Spleen (tissue), 11 donors: Measurements from ENCODE around the gene ADNP. TPM values are rescaled to one million over a fixed set of nuclear protein-coding genes. Genes with fewer than 3 reads are reported as not detected.

Source experiments
- DNase-seq: peaks from one replicate; pipeline ENCODE4 v3.0.0-alpha.2; 2020
- H3K27ac ChIP-seq, 8 donors: fragments of 200-600 bp; sonication (generic) in 7 of 8; 1 replicate in 4 of 8; 2 replicates in 4 of 8; pipeline versions ENCODE4 v1.5.0 to v1.8.0; 2016 to 2021; ENCODE audit warnings: inconsistent platforms in 4 of 8, mild to moderate bottlenecking in 4 of 8, moderate library complexity in 1 of 8
- H3K27me3 ChIP-seq, 7 donors: fragments of 200-600 bp; sonication (generic) in 6 of 7; replicated peaks in 1 of 7; 1 replicate in 4 of 7; 2 replicates in 3 of 7; pipeline versions ENCODE4 v1.5.0 to v1.8.0; 2016 to 2021; ENCODE audit warnings: inconsistent platforms in 3 of 7, mild to moderate bottlenecking in 1 of 7
- H3K36me3 ChIP-seq, 6 donors: fragments of 200-600 bp; sonication (generic) in 5 of 6; 1 replicate in 4 of 6; 2 replicates in 2 of 6; pipeline versions ENCODE4 v1.5.0 to v1.8.0; 2016 to 2021; ENCODE audit warnings: inconsistent platforms in 2 of 6
- H3K4me1 ChIP-seq, 6 donors: fragments of 200-600 bp; sonication (generic) in 5 of 6; 1 replicate in 3 of 6; 2 replicates in 3 of 6; pipeline versions ENCODE4 v1.5.0 to v1.8.0; 2016 to 2021; ENCODE audit warnings: inconsistent platforms in 3 of 6
- H3K4me3 ChIP-seq, 8 donors: fragments of 200-600 bp; sonication (generic) in 7 of 8; 1 replicate in 4 of 8; 2 replicates in 4 of 8; pipeline versions ENCODE4 v1.5.0 to v1.8.0; 2016 to 2021; ENCODE audit warnings: inconsistent platforms in 4 of 8, mild to moderate bottlenecking in 4 of 8, moderate library complexity in 2 of 8
- H3K9me3 ChIP-seq, 8 donors: fragments of 200-600 bp; sonication (generic) in 7 of 8; 1 replicate in 4 of 8; 2 replicates in 4 of 8; pipeline versions ENCODE4 v1.5.0 to v1.8.0; 2016 to 2021; ENCODE audit warnings: inconsistent platforms in 4 of 8
- CTCF ChIP-seq, 11 experiments: fragments of 200-600 bp in 7 of 11; fragments of 450-650 bp in 4 of 11; sonication (generic) in 4 of 11; IDR thresholded peaks in 8 of 11; conservative IDR thresholded peaks in 3 of 11; 1 replicate in 7 of 11; 2 replicates in 4 of 11; pipeline versions ENCODE4 v1.4.0 to v1.8.0; 2016 to 2021; ENCODE audit warnings: antibody characterized with exemption in 11 of 11, inconsistent platforms in 4 of 11, mild to moderate bottlenecking in 1 of 11
- POLR2A ChIP-seq, 3 donors: fragments of 450-650 bp; IDR thresholded peaks; one replicate each; pipeline ENCODE4 v1.5.1; 2017; ENCODE audit warnings: antibody characterized with exemption in 3 of 3, mild to moderate bottlenecking in 1 of 3
- POLR2AphosphoS5 ChIP-seq, 3 donors: sonication (generic); formaldehyde crosslinking; IDR thresholded peaks; one replicate each; pipeline ENCODE4 v1.5.1; 2017; ENCODE audit warnings: antibody characterized with exemption in 3 of 3
- WGBS, 5 donors: extraction: QIAGEN DNeasy Blood & Tissue Kit in 3 of 5; methylation state at CpG; one replicate each; pipeline versions ENCODE4 v1.1.5 to v1.1.7; 2013 to 2018; 5-methylcytosine and 5-hydroxymethylcytosine counted together
- intact Hi-C: fragments of 100-400 bp; cut with DNase I; formaldehyde crosslinking; loops from one replicate; pipeline ENCODE4 v1.15.0; 2023; ENCODE audit warnings: low total_unique reads
- polyA plus RNA-seq, 3 donors: library from polyadenylated mRNA; stranded (reverse); fragments of 200-250 nt; gene quantifications; one replicate each; pipeline ENCODE4 v1.2.1, GENCODE V29; 2013
- total RNA-seq, 7 donors: library from RNA; depleted of rRNA in 3 of 7; stranded (reverse); fragments of >200 nt in 3 of 7; fragmentation: NEBNext Ultra II Directional in 4 of 7; extraction: Animal tissue kit (Norgen Biotek cat#: 25700) in 4 of 7; gene quantifications; one replicate each; pipeline versions ENCODE4 v1.1.0 to v1.2.1, GENCODE V29; 2016 to 2021
- donor health status: healthy with polysubstance abuse.
- donor health status: DM: no; HTN: no; CAD: no; lungs with moderate emphysema.
- donor health status: DM: no; HTN: no; CAD: no.
- donor health status: Bipolar disorder and iron deficiency.
- donor health status: healthy.
- donor health status: DM: no; HTN: no; CAD: no.
- donor health status: DM: yes; HTN: yes; CAD: no.

Gene ADNP
- total and polyA plus RNA-seq, 10 donors, result 30.6 to 78.8 (median 61.3) TPM

- peaks cover 0 to 5% (median 0%) of the 10 kb centered on the region in 6 donors for H3K4me1 ChIP-seq
- intact Hi-C loops, result no loop called here
- TF ChIP-seq CTCF (IDR thresholded peaks at IDR 0.05 in 8 of 11, conservative IDR thresholded peaks at IDR 0.05 in 3 of 11) (no peak), POLR2AphosphoS5 (IDR thresholded peaks at IDR 0.05) (peak in 1 of 3 donors; percentile 17), POLR2A (IDR thresholded peaks at IDR 0.05) (no peak)
- H3K27me3 ChIP-seq, result no peaks in the 10 kb centered on the region
- H3K4me3 ChIP-seq, result no peak overlapping the region
- no peak for DNase-seq
- no peaks in the 10 kb centered on the region for H3K9me3 ChIP-seq
- H3K36me3 ChIP-seq, result peaks cover 0 to 23% (median 0%) of the 10 kb centered on the region in 6 donors
- WGBS, 5 donors, result 90 to 100% (median 93%) methylated on average over 3 to 12 of the region's 12 CpGs
- no peak overlapping the region for H3K27ac ChIP-seq
Observed at GRCh38 chr20:50866036-50866685, 65.1 kb downstream of the ADNP start.

GRCh38 chr20:50865591-50865990, 65.6 kb downstream of the ADNP start:
- intact Hi-C loops, result no loop called here
- 77 to 89% (median 87%) methylated on average over 6 to 7 of the region's 7 CpGs for WGBS, 5 donors

GRCh38 chr20:50865114-50865513, 66.1 kb downstream of the ADNP start:
- H3K27ac ChIP-seq, result no peak overlapping the region
- no peaks in the 10 kb centered on the region for H3K4me1 ChIP-seq
- no peaks in the 10 kb centered on the region for H3K27me3 ChIP-seq
- no peak for DNase-seq
- no peaks in the 10 kb centered on the region for H3K9me3 ChIP-seq
- TF ChIP-seq POLR2AphosphoS5 (IDR thresholded peaks at IDR 0.05) (no peak), CTCF (IDR thresholded peaks at IDR 0.05 in 8 of 11, conservative IDR thresholded peaks at IDR 0.05 in 3 of 11) (no peak), POLR2A (IDR thresholded peaks at IDR 0.05) (no peak)
- WGBS, 5 donors, result 91 to 98% (median 94%) methylated on average over 5 to 6 of the region's 6 CpGs
- intact Hi-C loops, result no loop called here
- H3K36me3 ChIP-seq, result peaks cover 0 to 26% (median 0%) of the 10 kb centered on the region in 6 donors
- H3K4me3 ChIP-seq, result no peak overlapping the region

More at GRCh38 chr20:50865591-50865990, 65.6 kb downstream of the ADNP start:
- no peak overlapping the region for H3K4me3 ChIP-seq
- no peaks in the 10 kb centered on the region for H3K4me1 ChIP-seq
- DNase-seq, result no peak
- H3K27me3 ChIP-seq, result no peaks in the 10 kb centered on the region
- H3K36me3 ChIP-seq, result peaks cover 0 to 23% (median 0%) of the 10 kb centered on the region in 6 donors
- no peaks in the 10 kb centered on the region for H3K9me3 ChIP-seq
- no peak overlapping the region for H3K27ac ChIP-seq
- TF ChIP-seq POLR2AphosphoS5 (IDR thresholded peaks at IDR 0.05), result no peak

GRCh38 chr20:50862546-50862945, 68.7 kb downstream of the ADNP start:
- DNase-seq, result no peak
- intact Hi-C loops, result no loop called here
- TF ChIP-seq POLR2A (IDR thresholded peaks at IDR 0.05), result no peak
- TF ChIP-seq CTCF (IDR thresholded peaks at IDR 0.05 in 8 of 11, conservative IDR thresholded peaks at IDR 0.05 in 3 of 11), result no peak
- no peak for TF ChIP-seq POLR2AphosphoS5 (IDR thresholded peaks at IDR 0.05)
- Histone ChIP-seq H3K36me3 (peaks cover 0 to 20% (median 0%) of the 10 kb centered on the region in 6 donors), H3K4me3 (no peak overlapping the region), H3K4me1 (peaks cover 0 to 9% (median 0%) of the 10 kb centered on the region in 6 donors), H3K27me3 (no peaks in the 10 kb centered on the region), H3K9me3 (no peaks in the 10 kb centered on the region), H3K27ac (no peak overlapping the region)
- WGBS, 5 donors, result 62 to 84% (median 78%) methylated on average over 3 of the region's 3 CpGs
